K562 (cell line): ENCODE measurements around the gene SPATA13. TPM values are rescaled to one million over a fixed set of nuclear protein-coding genes. Genes with fewer than 3 reads are reported as not detected.

Experiments used
- ATAC-seq: fragments of 200-7000 bp; cut with Tn5 transposase; 3 replicates; pipeline ENCODE4 v1.9.1; 2020; ENCODE audit warnings: moderate library complexity
- BruUV-seq: library from RNA; stranded (reverse); fragments of 400-500 nt; replicated peaks from 2 replicates; lab custom pipeline; 2021; lab: Mats Ljungman, UMichigan
- CTCF ChIA-PET: fragments of 300-600 bp; formaldehyde crosslinking; extraction: SDS; loops from one replicate; lab custom pipeline; 2021; ENCODE audit warnings: low intra/inter-chr PET ratio; lab: Yijun Ruan, JAX
- POLR2A ChIA-PET: fragments of 300-600, 350-650 bp; sonication (Branson Sonifier 250); formaldehyde crosslinking; extraction: SDS; loops from one replicate; lab custom pipeline; 2021; ENCODE audit warnings: antibody characterized with exemption, inconsistent platforms; lab: Yijun Ruan, JAX
- DNase-seq, 4 experiments: peaks; one replicate each; pipeline versions ENCODE4 v3.0.0 to v3.0.0-alpha.2; 2011 to 2018; ENCODE audit warnings: low spot score in 3 of 4, mixed read lengths in 3 of 4; ENCODE audit errors: extremely low read depth in 1 of 4
- FAIRE-seq: peaks from 2 replicates; lab custom pipeline; 2011; peaks lifted over from hg19 to GRCh38; lab: Jason Lieb, UNC
- H2AFZ ChIP-seq: 2 replicates; pipeline ENCODE4 v1.6.0; 2011; ENCODE audit warnings: low read depth, low read length, control low read depth, inconsistent platforms
- H3K27ac ChIP-seq: fragments of 200-600 bp; 3 replicates; pipeline ENCODE4 v1.8.0; 2011; ENCODE audit warnings: low read depth, mild to moderate bottlenecking, control low read depth, inconsistent platforms, low read length, moderate library complexity, mixed read lengths; ENCODE audit errors: extremely low read depth
- H3K27me3 ChIP-seq, 2 experiments: fragments of 300-600 bp in 1 of 2; 2 replicates in 1 of 2; 3 replicates in 1 of 2; pipeline versions ENCODE4 v1.6.0 to v1.8.0; 2011; ENCODE audit warnings: inconsistent platforms in 2 of 2, low read length in 2 of 2, mild to moderate bottlenecking in 1 of 2, mixed read lengths in 1 of 2, moderate library complexity in 1 of 2; ENCODE audit not compliant: control insufficient read depth in 2 of 2, insufficient read depth in 2 of 2
- H3K36me3 ChIP-seq: fragments of 300-600 bp; 3 replicates; pipeline ENCODE4 v1.8.0; 2011; ENCODE audit warnings: mild to moderate bottlenecking, low read length, inconsistent platforms; ENCODE audit not compliant: control insufficient read depth, insufficient read depth
- H3K4me1 ChIP-seq, 2 experiments: fragments of 200-600 bp in 1 of 2; replicated peaks in 1 of 2; 2 replicates in 1 of 2; 3 replicates in 1 of 2; pipeline versions ENCODE4 v1.5.1 to v1.8.0; 2011; ENCODE audit warnings: inconsistent platforms in 2 of 2, low read length in 2 of 2, mild to moderate bottlenecking in 1 of 2, mixed read lengths in 1 of 2, moderate library complexity in 1 of 2; ENCODE audit not compliant: control insufficient read depth in 2 of 2, insufficient read depth in 2 of 2
- H3K4me2 ChIP-seq: 2 replicates; pipeline ENCODE4 v1.6.1; 2011; ENCODE audit warnings: low read length, control low read depth, inconsistent platforms, mixed read lengths; ENCODE audit not compliant: insufficient read depth
- H3K4me3 ChIP-seq: fragments of 200-600 bp; sonication (generic), shearing (Covaris generic); 2 replicates; pipeline ENCODE4 v1.5.1; 2016; ENCODE audit warnings: control low read depth, inconsistent platforms
- H3K79me2 ChIP-seq: fragments of 200-600 bp; 3 replicates; pipeline ENCODE4 v1.8.0; 2011; ENCODE audit warnings: low read length, inconsistent platforms; ENCODE audit not compliant: control insufficient read depth, insufficient read depth
- H3K9ac ChIP-seq, 2 experiments: 2 replicates each; pipeline versions ENCODE4 v1.6.0 to v1.6.1; 2011; ENCODE audit warnings: low read depth in 2 of 2, low read length in 2 of 2, control low read depth in 1 of 2, inconsistent platforms in 1 of 2, mild to moderate bottlenecking in 1 of 2, mixed read lengths in 1 of 2; ENCODE audit not compliant: insufficient read depth in 1 of 2
- H3K9me1 ChIP-seq: one replicate; pipeline ENCODE4 v1.6.0; 2011; ENCODE audit warnings: inconsistent platforms, mild to moderate bottlenecking, low read length, moderate library complexity; ENCODE audit not compliant: control insufficient read depth, insufficient read depth
- H3K9me3 ChIP-seq: replicated peaks from 2 replicates; pipeline ENCODE4 v1.5.1; 2011; ENCODE audit warnings: low read depth, low read length, inconsistent platforms; ENCODE audit not compliant: control insufficient read depth, insufficient read depth
- H4K20me1 ChIP-seq: replicated peaks from 2 replicates; pipeline ENCODE4 v1.6.1; 2011; ENCODE audit warnings: low read length, inconsistent platforms, mixed read lengths; ENCODE audit not compliant: control insufficient read depth, insufficient read depth
- CBFA2T3 ChIP-seq: fragments of 450-650 bp; IDR thresholded peaks from 2 replicates; pipeline ENCODE4 v1.6.1; 2017
- KLF13 ChIP-seq: fragments of 450-650 bp; IDR thresholded peaks from 2 replicates; pipeline ENCODE4 v1.6.1; 2016; ENCODE audit warnings: missing genetic modification characterization, low read depth, mild to moderate bottlenecking, missing compliant biosample characterization, moderate library complexity, borderline replicate concordance
- RBM14 ChIP-seq: fragments of 200-400 bp; formaldehyde crosslinking; IDR thresholded peaks from 2 replicates; pipeline ENCODE4 v1.6.1; 2018; ENCODE audit warnings: low read depth, mild to moderate bottlenecking, low read length, moderate library complexity, borderline replicate concordance; ENCODE audit not compliant: insufficient read depth
- SP1 ChIP-seq: sonication (generic); formaldehyde crosslinking; IDR thresholded peaks from 2 replicates; pipeline ENCODE4 v1.8.1; 2022; ENCODE audit warnings: mild to moderate bottlenecking, missing genetic modification reagents
- YY1 ChIP-seq, 3 experiments: IDR thresholded peaks; 2 replicates each; pipeline ENCODE4 v1.6.1; 2011; ENCODE audit warnings: low read length in 2 of 3, mild to moderate bottlenecking in 2 of 3, moderate library complexity in 2 of 3, borderline replicate concordance in 1 of 3, control low read depth in 1 of 3, low read depth in 1 of 3; ENCODE audit not compliant: insufficient read depth in 3 of 3, insufficient replicate concordance in 2 of 3, control insufficient read depth in 1 of 3, insufficient read length in 1 of 3; ENCODE audit errors: extremely low read depth in 1 of 3
- ZNF512 ChIP-seq: IDR thresholded peaks from 2 replicates; pipeline ENCODE4 v1.6.1; 2016; ENCODE audit warnings: missing genetic modification characterization, missing compliant biosample characterization
- WGBS: fragments of 100-300 bp; shearing (Covaris generic); methylation state at CpG from one replicate; pipeline ENCODE4 v1.1.6; 2016; ENCODE audit warnings: low coverage, mixed read lengths; ENCODE audit not compliant: insufficient coverage; ENCODE audit errors: missing lambda C conversion rate; 5-methylcytosine and 5-hydroxymethylcytosine counted together
- in situ Hi-C: fragments of 300-500 bp; cut with MboI; formaldehyde crosslinking; loops from 4 replicates; pipeline ENCODE4 v1.15.0; 2018; ENCODE audit warnings: inconsistent platforms, mixed read lengths
- intact Hi-C: fragments of 100-400 bp; cut with micrococcal nuclease; formaldehyde crosslinking; loops from 2 replicates; pipeline ENCODE4 v1.14.2; 2022
- polyA plus RNA-seq, 8 experiments: library from polyadenylated mRNA; depleted of rRNA in 4 of 8; stranded (reverse) in 5 of 8; unstranded in 3 of 8; fragments of >200 nt; fragmentation: Nextera tagmentation in 2 of 8; fragmentation: Illumina TruSeq in 1 of 8; extraction: Ambion mirVana in 2 of 8; extraction: Trizol in 1 of 8; gene quantifications; 2 replicates each; pipeline versions ENCODE4 v1.2.1 to v1.2.3, GENCODE V29; 2011 to 2014; ENCODE audit warnings: inconsistent platforms in 1 of 8, missing spikeins in 1 of 8
- total RNA-seq, 7 experiments: library from RNA; depleted of rRNA in 6 of 7; stranded (reverse); fragments of >200 nt in 6 of 7; fragmentation: Illumina TruSeq in 2 of 7; extraction: Trizol in 2 of 7; gene quantifications; 2 replicates each; pipeline versions ENCODE4 v1.2.1 to v1.2.3, GENCODE V29; 2011 to 2021; ENCODE audit warnings: low replicate concordance in 1 of 7

SPATA13 gene
- total and polyA plus RNA-seq, 9 of the 15 experiments (the other 6 are each of a cell fraction or from before 2014, with no cell fraction given), result 0.08 to 0.99 (median 0.21) TPM; not detected in 2

- H3K4me1 ChIP-seq, result no peaks in the 10 kb centered on the region
- CTCF ChIA-PET, result no interaction called here
- H3K4me2 ChIP-seq, result no peak overlapping the region
- TF ChIP-seq KLF13 (tag), result no peak
- no peak for TF ChIP-seq YY1 (IDR thresholded peaks at IDR 0.05; ENCODE audit: borderline replicate concordance in 1 of 3, control insufficient read depth in 1 of 3, extremely low read depth in 1 of 3, insufficient read depth in 3 of 3, insufficient read length in 1 of 3, insufficient replicate concordance in 2 of 3, low read depth in 1 of 3, low read length in 2 of 3)
- no peak for TF ChIP-seq CBFA2T3
- no peak for TF ChIP-seq SP1 (CRISPR knock-in tag)
- no peak for TF ChIP-seq RBM14
- no peak for TF ChIP-seq ZNF512
- TF ChIP-seq, all 486 proteins: peak for 0
- Histone ChIP-seq H2AFZ (no peak overlapping the region), H4K20me1 (no peaks in the 10 kb centered on the region), H3K27me3 (no peaks in the 10 kb centered on the region), H3K79me2 (no peaks in the 10 kb centered on the region), H3K9me1 (no peaks in the 10 kb centered on the region), H3K4me3 (no peak overlapping the region), H3K9me3 (no peaks in the 10 kb centered on the region), H3K9ac (no peak overlapping the region), H3K27ac (no peak overlapping the region), H3K36me3 (no peaks in the 10 kb centered on the region)
- POLR2A ChIA-PET, result no interaction called here
- in situ Hi-C loops (loop anchor here (25.0 kb wide), 1 partner anchor 303 kb away; no protein-coding TSS in a partner anchor), intact Hi-C loops (no loop called here)
- BruUV-seq, result no TSS peak
- no peak for ATAC-seq
- DNase-seq, result no peak
- FAIRE-seq, result no peak
- 0% methylated on average over 2 of the region's 2 CpGs for WGBS
Observed at GRCh38 chr13:24215732-24216131, 55.2 kb downstream of the SPATA13 start.
